ENCODE results near the gene MUCL1. TPM values are rescaled to one million over a fixed set of nuclear protein-coding genes. Genes with fewer than 3 reads are reported as not detected.

MUCL1 gene
- total and polyA plus RNA-seq, 10 of the 15 experiments (the other 5 are each of a cell fraction or from before 2014, with no cell fraction given) = not detected

DNA sequence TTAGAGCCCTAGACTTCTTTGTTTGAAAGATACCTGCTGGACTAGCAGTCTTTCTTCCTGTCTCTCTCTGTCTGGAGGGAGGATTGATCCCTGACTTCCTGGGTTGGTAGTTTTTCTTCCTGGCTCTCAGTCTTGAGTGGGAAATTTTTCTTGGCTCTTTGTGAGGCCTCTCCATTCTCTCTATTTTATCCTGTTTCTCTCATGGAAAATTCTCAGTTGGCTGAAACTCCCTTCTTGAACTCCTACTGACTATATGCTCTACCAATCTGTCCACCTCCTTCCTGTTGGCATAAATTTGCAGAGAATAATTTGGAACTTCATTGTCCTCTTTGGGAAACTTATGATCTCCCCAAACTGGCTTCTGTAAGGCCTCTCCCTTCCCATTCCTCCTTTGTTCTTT, 24.1 kb upstream of the MUCL1 start (continued):
- TF ChIP-seq SPI1 (IDR thresholded peaks at IDR 0.05; ENCODE audit: borderline replicate concordance, insufficient read depth, low read depth, low read length) (no peak), ZNF274 (IDR thresholded peaks at IDR 0.05; ENCODE audit: insufficient read depth, insufficient read length) (no peak), PAX5 (IDR thresholded peaks at IDR 0.05; ENCODE audit: borderline replicate concordance, low read depth, low read length) (no peak), EGR1 (IDR thresholded peaks at IDR 0.05; ENCODE audit: borderline replicate concordance in 1 of 2, low read depth in 2 of 2, low read length in 2 of 2) (no peak), BRCA1 (IDR thresholded peaks at IDR 0.05; ENCODE audit: low read depth, low read length) (no peak)
- TF ChIP-seq, protein P1, sequence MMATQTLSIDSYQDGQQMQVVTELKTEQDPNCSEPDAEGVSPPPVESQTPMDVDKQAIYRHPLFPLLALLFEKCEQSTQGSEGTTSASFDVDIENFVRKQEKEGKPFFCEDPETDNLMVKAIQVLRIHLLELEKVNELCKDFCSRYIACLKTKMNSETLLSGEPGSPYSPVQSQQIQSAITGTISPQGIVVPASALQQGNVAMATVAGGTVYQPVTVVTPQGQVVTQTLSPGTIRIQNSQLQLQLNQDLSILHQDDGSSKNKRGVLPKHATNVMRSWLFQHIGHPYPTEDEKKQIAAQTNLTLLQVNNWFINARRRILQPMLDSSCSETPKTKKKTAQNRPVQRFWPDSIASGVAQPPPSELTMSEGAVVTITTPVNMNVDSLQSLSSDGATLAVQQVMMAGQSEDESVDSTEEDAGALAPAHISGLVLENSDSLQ (IDR thresholded peaks at IDR 0.05) = no peak

DNA sequence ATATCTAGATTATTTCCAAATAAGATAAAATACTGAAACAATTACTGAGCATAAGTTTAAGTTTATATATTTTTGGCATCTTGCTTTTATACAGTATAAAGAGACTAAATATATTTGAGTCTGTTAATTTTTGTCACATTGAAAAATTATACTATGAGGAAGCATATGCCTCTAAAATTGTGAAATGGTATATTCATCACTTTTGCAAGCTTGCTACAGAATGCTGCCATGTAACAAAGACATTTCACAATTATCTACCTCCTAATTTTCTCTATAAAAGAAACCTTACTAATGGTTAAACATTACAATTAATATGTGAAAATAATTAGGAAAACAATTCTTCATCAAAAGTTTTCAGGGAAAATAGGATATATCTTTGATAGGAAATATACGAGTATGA, 22.7 kb upstream of the MUCL1 start:
- TF ChIP-seq ZNF24 (IDR thresholded peaks at IDR 0.05) = no peak
- no peak for TF ChIP-seq RELA (IDR thresholded peaks at IDR 0.05; ENCODE audit: borderline replicate concordance, partially characterized antibody)

More for the DNA sequence above, 22.7 kb upstream of the MUCL1 start:
- ChIA-PET RAD21 (ENCODE audit: unreplicated experiment) (no interaction called here), POLR2A (no interaction called here), SMC1A (ENCODE audit: uncharacterized antibody, unreplicated experiment) (interaction anchor here (1.2 kb wide), 1 partner anchor 240 kb away, joined by 3 read pairs; no protein-coding TSS in a partner anchor), CTCF (interaction anchor here (0.8 kb wide), 1 partner anchor 23 kb away, joined by 4 read pairs; the partner anchor contains the start of gene MUCL1)
- H3K36me3 ChIP-seq (ENCODE audit: control insufficient read depth in 2 of 2, insufficient read depth in 2 of 2, low read length in 1 of 2) = no peaks in the 10 kb centered on the region
- no peaks in the 10 kb centered on the region for H3K9me3 ChIP-seq (replicated peaks; ENCODE audit: control insufficient read depth, insufficient read depth, low read length)
- H2AFZ ChIP-seq (ENCODE audit: control insufficient read depth, low read depth, low read length) = no peak overlapping the region
- no peak overlapping the region for H3K27ac ChIP-seq (ENCODE audit: control insufficient read depth, insufficient read depth)
- H3K27me3 ChIP-seq (replicated peaks in 1 of 2; ENCODE audit: control insufficient read depth in 2 of 2, insufficient read depth in 2 of 2, low read length in 1 of 2) = no peaks in the 10 kb centered on the region
- H3K4me3 ChIP-seq = no peak overlapping the region
- no peak overlapping the region for H3K9ac ChIP-seq (ENCODE audit: control insufficient read depth, insufficient read depth, low read length)
- intact Hi-C loops (cut with micrococcal nuclease; ENCODE audit: unreplicated experiment) = no loop called here
- H3K79me2 ChIP-seq (ENCODE audit: control insufficient read depth, insufficient read depth, low read length) = no peaks in the 10 kb centered on the region
- WGBS (ENCODE audit: insufficient coverage, insufficient replicate concordance, low lambda C conversion rate, missing lambda C conversion rate) = 81% methylated on average over 1 of the region's 1 CpG
- FAIRE-seq (no peak), ATAC-seq (no peak), DNase-seq (ENCODE audit: low read depth, low spot score) (no peak)
- in situ Hi-C loops (cut with MboI) = no loop called here
- no peak overlapping the region for H3K4me2 ChIP-seq (ENCODE audit: control insufficient read depth, insufficient read depth)
- H4K20me1 ChIP-seq (ENCODE audit: control insufficient read depth, insufficient read depth) = no peaks in the 10 kb centered on the region
- no TSS peak for BruUV-seq (replicated peaks)
- no peaks in the 10 kb centered on the region for H3K4me1 ChIP-seq (ENCODE audit: control insufficient read depth, insufficient read depth, low read length)
